ENCODE data around the gene CTSZ. TPM values are rescaled to one million over a fixed set of nuclear protein-coding genes. Genes with fewer than 3 reads are reported as not detected.

Gene CTSZ
- total RNA-seq, 1 donor from 2014 or later, result 277 TPM

GRCh38 chr20:59032023-59032712, 25.1 kb upstream of the CTSZ start, which contains the start of gene ATP5F1E:
ATP5F1E (minus strand) TSS chr20:59032335; CDS start chr20:59032251, 84 bp downstream.
- peak; percentile 99 for DNase-seq (ENCODE audit: low spot score)

GRCh38 chr20:59031564-59032022, 24.5 kb upstream of the CTSZ start:
- DNase-seq (ENCODE audit: low spot score), result no peak

GRCh38 chr20:59030911-59031563, 24.0 kb upstream of the CTSZ start:
- no peak for DNase-seq (ENCODE audit: low spot score)

- no peak for DNase-seq (ENCODE audit: low spot score)
Observed at GRCh38 chr20:59028812-59029211, 21.8 kb upstream of the CTSZ start.

GRCh38 chr20:59027741-59028320, 20.8 kb upstream of the CTSZ start:
- DNase-seq (ENCODE audit: low spot score), result no peak

- DNase-seq (ENCODE audit: low spot score), result no peak
Observed at GRCh38 chr20:59026904-59027740, 20.1 kb upstream of the CTSZ start.

GRCh38 chr20:59025511-59025910, 18.5 kb upstream of the CTSZ start:
- DNase-seq (ENCODE audit: low spot score), result no peak

GRCh38 chr20:59025086-59025485, 18.0 kb upstream of the CTSZ start:
- DNase-seq (ENCODE audit: low spot score), result no peak

GRCh38 chr20:59024111-59024530, 17.1 kb upstream of the CTSZ start:
- no peak for DNase-seq (ENCODE audit: low spot score)

GRCh38 chr20:59023616-59024015, 16.6 kb upstream of the CTSZ start:
- no peak for DNase-seq (ENCODE audit: low spot score)

- no peak for DNase-seq (ENCODE audit: low spot score)
Observed at GRCh38 chr20:59022754-59023153, 15.7 kb upstream of the CTSZ start.

- no peak for DNase-seq (ENCODE audit: low spot score)
Observed at GRCh38 chr20:59020938-59021551, 14.0 kb upstream of the CTSZ start.

GRCh38 chr20:59019217-59019616, 12.2 kb upstream of the CTSZ start, which contains the start of gene TUBB1:
TUBB1 (plus strand) TSS chr20:59019429; CDS start chr20:59019523, 94 bp downstream.
- no peak for DNase-seq (ENCODE audit: low spot score)

- no peak for DNase-seq (ENCODE audit: low spot score)
Observed at GRCh38 chr20:59018817-59019216, 11.8 kb upstream of the CTSZ start.

GRCh38 chr20:59017493-59018231, 10.6 kb upstream of the CTSZ start:
- DNase-seq (ENCODE audit: low spot score), result no peak

GRCh38 chr20:59016795-59017492, 9.9 kb upstream of the CTSZ start:
- no peak for DNase-seq (ENCODE audit: low spot score)

GRCh38 chr20:59015812-59016711, 9.0 kb upstream of the CTSZ start:
- DNase-seq (ENCODE audit: low spot score), result no peak

- DNase-seq (ENCODE audit: low spot score), result no peak
Observed at GRCh38 chr20:59015411-59015810, 8.4 kb upstream of the CTSZ start.
